HepG2 (cell line): ENCODE data around the gene COPS3. TPM values are rescaled to one million over a fixed set of nuclear protein-coding genes. Genes with fewer than 3 reads are reported as not detected.
A peak's percentile ranks its signal among the peaks of the same experiment; 100 is the strongest.

ENCODE experiments used
- AGO1 ChIP-seq: fragments of 200-400 bp; formaldehyde crosslinking; IDR thresholded peaks from 2 replicates; pipeline ENCODE4 v1.6.1; 2017; ENCODE audit warnings: mild to moderate bottlenecking, low read depth, low read length, moderate library complexity; ENCODE audit not compliant: poor library complexity, severe bottlenecking
- ARID2 ChIP-seq: sonication (generic); formaldehyde crosslinking; IDR thresholded peaks from 2 replicates; pipeline ENCODE4 v1.8.1; 2022; ENCODE audit warnings: mild to moderate bottlenecking, missing genetic modification reagents, borderline replicate concordance
- EED ChIP-seq: sonication (generic); formaldehyde crosslinking; IDR thresholded peaks from 2 replicates; pipeline ENCODE4 v1.5.0; 2020; ENCODE audit warnings: mild to moderate bottlenecking, missing genetic modification reagents
- HCFC1 ChIP-seq: fragments of 150-350 bp; IDR thresholded peaks from 2 replicates; pipeline ENCODE4 v1.6.1; 2014; ENCODE audit warnings: low read depth, low read length
- KLF13 ChIP-seq: sonication (generic); formaldehyde crosslinking; IDR thresholded peaks from 2 replicates; pipeline ENCODE4 v1.4.0; 2020; ENCODE audit warnings: mild to moderate bottlenecking, missing genetic modification reagents
- RARA ChIP-seq: IDR thresholded peaks from 2 replicates; pipeline ENCODE4 v1.6.1; 2016; ENCODE audit warnings: missing genetic modification reagents, missing compliant biosample characterization
- TP53 ChIP-seq: sonication (generic); formaldehyde crosslinking; conservative IDR thresholded peaks from 2 replicates; pipeline ENCODE4 v1.4.0; 2020; ENCODE audit warnings: missing genetic modification reagents
- ZNF256 ChIP-seq: sonication (generic); formaldehyde crosslinking; conservative IDR thresholded peaks from 2 replicates; pipeline ENCODE4 v1.4.0; 2020; ENCODE audit warnings: missing genetic modification reagents
- ZNF317 ChIP-seq: sonication (generic); formaldehyde crosslinking; IDR thresholded peaks from 2 replicates; pipeline ENCODE4 v1.5.0; 2020; ENCODE audit warnings: mild to moderate bottlenecking, missing genetic modification reagents
- polyA plus RNA-seq, 8 experiments: library from polyadenylated mRNA; depleted of rRNA in 3 of 8; stranded (reverse) in 7 of 8; unstranded in 1 of 8; fragments of >200 nt; fragmentation: Illumina TruSeq in 4 of 8; extraction: Trizol in 4 of 8; gene quantifications; 2 replicates each; pipeline versions ENCODE4 v1.2.1 to v1.2.3, GENCODE V29; 2011 to 2016; ENCODE audit warnings: low read depth in 4 of 8, missing spikeins in 1 of 8, mixed read lengths in 1 of 8; ENCODE audit not compliant: insufficient read depth in 1 of 8
- total RNA-seq, 5 experiments: library from RNA; depleted of rRNA; stranded (reverse); fragments of >200 nt; fragmentation: Illumina TruSeq; extraction: Trizol; gene quantifications; 2 replicates each; pipeline ENCODE4 v1.2.3, GENCODE V29; 2016; ENCODE audit warnings: low read depth in 1 of 5
- TF ChIP-seq, protein P1 (sequence below): sonication (generic); formaldehyde crosslinking; IDR thresholded peaks from 2 replicates; pipeline ENCODE4 v1.4.0; 2020; ENCODE audit warnings: missing genetic modification reagents
- TF ChIP-seq, protein P2 (sequence below): IDR thresholded peaks from 2 replicates; pipeline ENCODE4 v1.6.1; 2016; ENCODE audit warnings: control low read depth
- TF ChIP-seq, protein P3 (sequence below): sonication (generic); formaldehyde crosslinking; IDR thresholded peaks from 2 replicates; pipeline ENCODE4 v1.5.1; 2020; ENCODE audit warnings: missing genetic modification reagents, mild to moderate bottlenecking, borderline replicate concordance
- TF ChIP-seq, protein P4 (sequence below): sonication (generic); formaldehyde crosslinking; IDR thresholded peaks from 2 replicates; pipeline ENCODE4 v1.4.0; 2020; ENCODE audit warnings: mild to moderate bottlenecking, missing genetic modification reagents
- TF ChIP-seq, protein P5 (sequence below): sonication (generic); formaldehyde crosslinking; conservative IDR thresholded peaks from 2 replicates; pipeline ENCODE4 v1.8.0; 2022; ENCODE audit warnings: mild to moderate bottlenecking, moderate library complexity, missing genetic modification reagents
- TF ChIP-seq, protein P6 (sequence below): sonication (generic); formaldehyde crosslinking; conservative IDR thresholded peaks from 2 replicates; pipeline ENCODE4 v1.4.0; 2020; ENCODE audit warnings: missing genetic modification reagents

Gene COPS3
- total and polyA plus RNA-seq, 2 of the 13 experiments (the other 11 are each of a cell fraction or from before 2014, with no cell fraction given), result 46.3 to 103 TPM

DNA sequence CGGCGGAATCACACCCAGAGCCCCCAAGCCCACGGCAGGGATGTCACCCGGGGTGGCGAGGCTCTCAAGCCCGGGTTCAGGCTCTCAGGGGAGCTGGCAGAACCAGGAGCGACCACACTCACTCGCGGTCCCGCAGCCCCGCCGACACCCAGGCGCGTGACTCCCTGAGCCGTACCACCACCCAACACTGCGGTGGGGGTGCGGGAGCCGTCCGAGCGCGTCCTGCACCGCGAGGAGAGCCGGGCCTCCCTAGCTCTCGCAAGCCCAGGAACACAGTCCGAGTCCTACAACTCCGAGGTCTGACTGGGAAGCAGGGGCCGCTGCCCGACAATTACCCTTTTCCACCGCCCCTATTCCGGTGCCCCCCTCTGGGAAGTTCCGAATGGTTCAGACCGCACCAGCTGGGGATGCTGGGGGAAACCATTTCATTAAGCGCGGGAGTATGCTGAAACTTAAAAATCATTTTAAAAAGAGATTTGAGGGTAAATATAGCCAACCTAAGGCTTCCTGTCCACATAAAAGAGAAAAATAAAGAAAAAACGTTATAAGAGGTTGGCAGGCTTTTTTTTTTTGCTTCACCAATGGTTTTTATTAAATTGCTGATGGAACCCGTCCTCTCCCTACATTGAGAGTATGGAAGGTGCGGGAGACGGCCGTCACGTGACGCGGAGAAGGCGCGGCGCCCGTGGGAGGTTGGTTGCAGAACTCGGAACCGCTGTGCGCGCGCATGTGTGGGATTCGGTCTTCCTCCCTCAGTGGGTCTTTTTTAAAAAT is 43.8 kb downstream of the COPS3 start, which contains the start of gene FLCN (continued):
- TF ChIP-seq, protein P1, sequence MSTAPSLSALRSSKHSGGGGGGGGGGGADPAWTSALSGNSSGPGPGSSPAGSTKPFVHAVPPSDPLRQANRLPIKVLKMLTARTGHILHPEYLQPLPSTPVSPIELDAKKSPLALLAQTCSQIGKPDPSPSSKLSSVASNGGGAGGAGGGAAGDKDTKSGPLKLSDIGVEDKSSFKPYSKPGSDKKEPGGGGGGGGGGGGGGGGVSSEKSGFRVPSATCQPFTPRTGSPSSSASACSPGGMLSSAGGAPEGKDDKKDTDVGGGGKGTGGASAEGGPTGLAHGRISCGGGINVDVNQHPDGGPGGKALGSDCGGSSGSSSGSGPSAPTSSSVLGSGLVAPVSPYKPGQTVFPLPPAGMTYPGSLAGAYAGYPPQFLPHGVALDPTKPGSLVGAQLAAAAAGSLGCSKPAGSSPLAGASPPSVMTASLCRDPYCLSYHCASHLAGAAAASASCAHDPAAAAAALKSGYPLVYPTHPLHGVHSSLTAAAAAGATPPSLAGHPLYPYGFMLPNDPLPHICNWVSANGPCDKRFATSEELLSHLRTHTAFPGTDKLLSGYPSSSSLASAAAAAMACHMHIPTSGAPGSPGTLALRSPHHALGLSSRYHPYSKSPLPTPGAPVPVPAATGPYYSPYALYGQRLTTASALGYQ (CRISPR knock-in tag), result 0 out of 2 replicates have a peak, but pooled peaks have one; percentile 43
- TF ChIP-seq, protein P2, sequence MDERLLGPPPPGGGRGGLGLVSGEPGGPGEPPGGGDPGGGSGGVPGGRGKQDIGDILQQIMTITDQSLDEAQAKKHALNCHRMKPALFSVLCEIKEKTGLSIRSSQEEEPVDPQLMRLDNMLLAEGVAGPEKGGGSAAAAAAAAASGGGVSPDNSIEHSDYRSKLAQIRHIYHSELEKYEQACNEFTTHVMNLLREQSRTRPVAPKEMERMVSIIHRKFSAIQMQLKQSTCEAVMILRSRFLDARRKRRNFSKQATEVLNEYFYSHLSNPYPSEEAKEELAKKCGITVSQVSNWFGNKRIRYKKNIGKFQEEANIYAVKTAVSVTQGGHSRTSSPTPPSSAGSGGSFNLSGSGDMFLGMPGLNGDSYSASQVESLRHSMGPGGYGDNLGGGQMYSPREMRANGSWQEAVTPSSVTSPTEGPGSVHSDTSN, result no peak
- TF ChIP-seq RARA (CRISPR knock-in tag), result peak; percentile 17; the same call in 1 of the 2 replicates
- no peak for TF ChIP-seq KLF13
- no peak for TF ChIP-seq ARID2 (CRISPR knock-in tag)
- TF ChIP-seq, protein P3, sequence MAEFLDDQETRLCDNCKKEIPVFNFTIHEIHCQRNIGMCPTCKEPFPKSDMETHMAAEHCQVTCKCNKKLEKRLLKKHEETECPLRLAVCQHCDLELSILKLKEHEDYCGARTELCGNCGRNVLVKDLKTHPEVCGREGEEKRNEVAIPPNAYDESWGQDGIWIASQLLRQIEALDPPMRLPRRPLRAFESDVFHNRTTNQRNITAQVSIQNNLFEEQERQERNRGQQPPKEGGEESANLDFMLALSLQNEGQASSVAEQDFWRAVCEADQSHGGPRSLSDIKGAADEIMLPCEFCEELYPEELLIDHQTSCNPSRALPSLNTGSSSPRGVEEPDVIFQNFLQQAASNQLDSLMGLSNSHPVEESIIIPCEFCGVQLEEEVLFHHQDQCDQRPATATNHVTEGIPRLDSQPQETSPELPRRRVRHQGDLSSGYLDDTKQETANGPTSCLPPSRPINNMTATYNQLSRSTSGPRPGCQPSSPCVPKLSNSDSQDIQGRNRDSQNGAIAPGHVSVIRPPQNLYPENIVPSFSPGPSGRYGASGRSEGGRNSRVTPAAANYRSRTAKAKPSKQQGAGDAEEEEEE (CRISPR knock-in tag), result no peak
- TF ChIP-seq AGO1, result no peak
- TF ChIP-seq, protein P4, sequence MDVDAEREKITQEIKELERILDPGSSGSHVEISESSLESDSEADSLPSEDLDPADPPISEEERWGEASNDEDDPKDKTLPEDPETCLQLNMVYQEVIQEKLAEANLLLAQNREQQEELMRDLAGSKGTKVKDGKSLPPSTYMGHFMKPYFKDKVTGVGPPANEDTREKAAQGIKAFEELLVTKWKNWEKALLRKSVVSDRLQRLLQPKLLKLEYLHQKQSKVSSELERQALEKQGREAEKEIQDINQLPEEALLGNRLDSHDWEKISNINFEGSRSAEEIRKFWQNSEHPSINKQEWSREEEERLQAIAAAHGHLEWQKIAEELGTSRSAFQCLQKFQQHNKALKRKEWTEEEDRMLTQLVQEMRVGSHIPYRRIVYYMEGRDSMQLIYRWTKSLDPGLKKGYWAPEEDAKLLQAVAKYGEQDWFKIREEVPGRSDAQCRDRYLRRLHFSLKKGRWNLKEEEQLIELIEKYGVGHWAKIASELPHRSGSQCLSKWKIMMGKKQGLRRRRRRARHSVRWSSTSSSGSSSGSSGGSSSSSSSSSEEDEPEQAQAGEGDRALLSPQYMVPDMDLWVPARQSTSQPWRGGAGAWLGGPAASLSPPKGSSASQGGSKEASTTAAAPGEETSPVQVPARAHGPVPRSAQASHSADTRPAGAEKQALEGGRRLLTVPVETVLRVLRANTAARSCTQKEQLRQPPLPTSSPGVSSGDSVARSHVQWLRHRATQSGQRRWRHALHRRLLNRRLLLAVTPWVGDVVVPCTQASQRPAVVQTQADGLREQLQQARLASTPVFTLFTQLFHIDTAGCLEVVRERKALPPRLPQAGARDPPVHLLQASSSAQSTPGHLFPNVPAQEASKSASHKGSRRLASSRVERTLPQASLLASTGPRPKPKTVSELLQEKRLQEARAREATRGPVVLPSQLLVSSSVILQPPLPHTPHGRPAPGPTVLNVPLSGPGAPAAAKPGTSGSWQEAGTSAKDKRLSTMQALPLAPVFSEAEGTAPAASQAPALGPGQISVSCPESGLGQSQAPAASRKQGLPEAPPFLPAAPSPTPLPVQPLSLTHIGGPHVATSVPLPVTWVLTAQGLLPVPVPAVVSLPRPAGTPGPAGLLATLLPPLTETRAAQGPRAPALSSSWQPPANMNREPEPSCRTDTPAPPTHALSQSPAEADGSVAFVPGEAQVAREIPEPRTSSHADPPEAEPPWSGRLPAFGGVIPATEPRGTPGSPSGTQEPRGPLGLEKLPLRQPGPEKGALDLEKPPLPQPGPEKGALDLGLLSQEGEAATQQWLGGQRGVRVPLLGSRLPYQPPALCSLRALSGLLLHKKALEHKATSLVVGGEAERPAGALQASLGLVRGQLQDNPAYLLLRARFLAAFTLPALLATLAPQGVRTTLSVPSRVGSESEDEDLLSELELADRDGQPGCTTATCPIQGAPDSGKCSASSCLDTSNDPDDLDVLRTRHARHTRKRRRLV (CRISPR knock-in tag), result no peak
- TF ChIP-seq ZNF317 (CRISPR knock-in tag), result no peak
- TF ChIP-seq ZNF256 (CRISPR knock-in tag), result no peak
- TF ChIP-seq, protein P5, sequence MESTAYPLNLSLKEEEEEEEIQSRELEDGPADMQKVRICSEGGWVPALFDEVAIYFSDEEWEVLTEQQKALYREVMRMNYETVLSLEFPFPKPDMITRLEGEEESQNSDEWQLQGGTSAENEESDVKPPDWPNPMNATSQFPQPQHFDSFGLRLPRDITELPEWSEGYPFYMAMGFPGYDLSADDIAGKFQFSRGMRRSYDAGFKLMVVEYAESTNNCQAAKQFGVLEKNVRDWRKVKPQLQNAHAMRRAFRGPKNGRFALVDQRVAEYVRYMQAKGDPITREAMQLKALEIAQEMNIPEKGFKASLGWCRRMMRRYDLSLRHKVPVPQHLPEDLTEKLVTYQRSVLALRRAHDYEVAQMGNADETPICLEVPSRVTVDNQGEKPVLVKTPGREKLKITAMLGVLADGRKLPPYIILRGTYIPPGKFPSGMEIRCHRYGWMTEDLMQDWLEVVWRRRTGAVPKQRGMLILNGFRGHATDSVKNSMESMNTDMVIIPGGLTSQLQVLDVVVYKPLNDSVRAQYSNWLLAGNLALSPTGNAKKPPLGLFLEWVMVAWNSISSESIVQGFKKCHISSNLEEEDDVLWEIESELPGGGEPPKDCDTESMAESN (CRISPR knock-in tag), result no peak
- peak; percentile 66; the same call in 1 of the 2 replicates for TF ChIP-seq TP53 (CRISPR knock-in tag)
- peak; percentile 24; the same call in 1 of the 2 replicates for TF ChIP-seq HCFC1
- TF ChIP-seq, protein P6, sequence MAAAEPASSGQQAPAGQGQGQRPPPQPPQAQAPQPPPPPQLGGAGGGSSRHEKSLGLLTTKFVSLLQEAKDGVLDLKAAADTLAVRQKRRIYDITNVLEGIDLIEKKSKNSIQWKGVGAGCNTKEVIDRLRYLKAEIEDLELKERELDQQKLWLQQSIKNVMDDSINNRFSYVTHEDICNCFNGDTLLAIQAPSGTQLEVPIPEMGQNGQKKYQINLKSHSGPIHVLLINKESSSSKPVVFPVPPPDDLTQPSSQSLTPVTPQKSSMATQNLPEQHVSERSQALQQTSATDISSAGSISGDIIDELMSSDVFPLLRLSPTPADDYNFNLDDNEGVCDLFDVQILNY, result 0 out of 2 replicates have a peak, but pooled peaks have one; percentile 46
- peak; percentile 64; the same call in 1 of the 2 replicates for TF ChIP-seq EED (CRISPR knock-in tag)
